Ascending aorta (tissue), 2 donors: ENCODE measurements around the gene COL17A1. TPM values are rescaled to one million over a fixed set of nuclear protein-coding genes. Genes with fewer than 3 reads are reported as not detected.

Experiments used
- DNase-seq, 2 donors: peaks; one replicate each; pipeline ENCODE4 v3.0.0-alpha.2; 2019; ENCODE audit warnings: low spot score in 2 of 2
- H3K27ac ChIP-seq, 2 donors: fragments of 200-600 bp; sonication (generic); one replicate each; pipeline ENCODE4 v1.5.1; 2016 to 2017; ENCODE audit warnings: mild to moderate bottlenecking in 1 of 2
- H3K27me3 ChIP-seq: fragments of 200-600 bp; sonication (generic); one replicate; pipeline ENCODE4 v1.5.1; 2017
- H3K36me3 ChIP-seq, 2 donors: fragments of 200-600 bp; sonication (generic); one replicate each; pipeline ENCODE4 v1.5.1; 2016
- H3K4me1 ChIP-seq, 2 donors: fragments of 200-600 bp; sonication (generic); one replicate each; pipeline ENCODE4 v1.5.1; 2016 to 2017; ENCODE audit warnings: mild to moderate bottlenecking in 1 of 2
- H3K4me3 ChIP-seq, 2 donors: fragments of 200-600 bp; sonication (generic); one replicate each; pipeline ENCODE4 v1.5.1; 2016 to 2017; ENCODE audit warnings: mild to moderate bottlenecking in 1 of 2
- H3K9me3 ChIP-seq, 2 donors: fragments of 200-600 bp; sonication (generic); one replicate each; pipeline ENCODE4 v1.5.1; 2016
- CTCF ChIP-seq, 3 experiments: fragments of 200-600 bp in 2 of 3; fragments of 450-650 bp in 1 of 3; sonication (generic) in 2 of 3; IDR thresholded peaks; one replicate each; pipeline ENCODE4 v1.5.1; 2016 to 2019; ENCODE audit warnings: antibody characterized with exemption in 3 of 3, mild to moderate bottlenecking in 1 of 3, moderate library complexity in 1 of 3
- intact Hi-C: fragments of 100-400 bp; cut with DNase I; formaldehyde crosslinking; loops from one replicate; pipeline ENCODE4 v1.15.1; 2023
- total RNA-seq: library from RNA; depleted of rRNA; stranded (reverse); fragments of >200 nt; gene quantifications from one replicate; pipeline ENCODE4 v1.1.0, GENCODE V29; 2016

The COL17A1 gene
- total RNA-seq, 1 donor from 2014 or later: 0.64 TPM

GRCh38 chr10:104103956-104104355 lies 18.3 kb upstream of the COL17A1 start:
- Histone ChIP-seq H3K4me3 (no peak overlapping the region), H3K36me3 (no peaks in the 10 kb centered on the region), H3K27ac (no peak overlapping the region), H3K9me3 (peaks cover 0 to 4% of the 10 kb centered on the region in 2 donors), H3K4me1 (peaks cover 0 to 8% of the 10 kb centered on the region in 2 donors), H3K27me3 (no peaks in the 10 kb centered on the region)
- intact Hi-C loops: no loop called here
- TF ChIP-seq CTCF (IDR thresholded peaks at IDR 0.05): no peak
- DNase-seq: no peak

- no peak for DNase-seq
- no peak for TF ChIP-seq CTCF (IDR thresholded peaks at IDR 0.05)
- peak overlapping the region in 1 of 2 donors; percentile 14 for H3K27ac ChIP-seq
- intact Hi-C loops: no loop called here
- H3K4me1 ChIP-seq: peaks cover 0 to 8% of the 10 kb centered on the region in 2 donors
- H3K27me3 ChIP-seq: no peaks in the 10 kb centered on the region
- H3K9me3 ChIP-seq: no peaks in the 10 kb centered on the region
- H3K36me3 ChIP-seq: no peaks in the 10 kb centered on the region
- H3K4me3 ChIP-seq: no peak overlapping the region
Observed at GRCh38 chr10:104101902-104102301, 16.2 kb upstream of the COL17A1 start.

- no peaks in the 10 kb centered on the region for H3K27me3 ChIP-seq
- H3K4me1 ChIP-seq: peaks cover 0 to 8% of the 10 kb centered on the region in 2 donors
- no peaks in the 10 kb centered on the region for H3K9me3 ChIP-seq
- no peak for DNase-seq
- no peak overlapping the region for H3K4me3 ChIP-seq
- H3K36me3 ChIP-seq: no peaks in the 10 kb centered on the region
- H3K27ac ChIP-seq: peak overlapping the region; percentile 14 to 28
- TF ChIP-seq CTCF (IDR thresholded peaks at IDR 0.05): no peak
- intact Hi-C loops: no loop called here
Observed at GRCh38 chr10:104100795-104101194, 15.1 kb upstream of the COL17A1 start.

GRCh38 chr10:104099941-104100340 lies 14.3 kb upstream of the COL17A1 start:
- Histone ChIP-seq H3K9me3 (no peaks in the 10 kb centered on the region), H3K27ac (no peak overlapping the region), H3K27me3 (no peaks in the 10 kb centered on the region), H3K4me1 (peaks cover 0 to 8% of the 10 kb centered on the region in 2 donors), H3K36me3 (no peaks in the 10 kb centered on the region), H3K4me3 (no peak overlapping the region)
- no peak for TF ChIP-seq CTCF (IDR thresholded peaks at IDR 0.05)
- no peak for DNase-seq
- intact Hi-C loops: no loop called here

- TF ChIP-seq CTCF (IDR thresholded peaks at IDR 0.05): no peak
- Histone ChIP-seq H3K27me3 (no peaks in the 10 kb centered on the region), H3K4me1 (peaks cover 0 to 8% of the 10 kb centered on the region in 2 donors), H3K4me3 (no peak overlapping the region), H3K9me3 (no peaks in the 10 kb centered on the region), H3K36me3 (no peaks in the 10 kb centered on the region), H3K27ac (no peak overlapping the region)
- DNase-seq: no peak
- intact Hi-C loops: no loop called here
Observed at GRCh38 chr10:104099269-104099668, 13.6 kb upstream of the COL17A1 start.

GRCh38 chr10:104098358-104098925 lies 12.8 kb upstream of the COL17A1 start:
- no peaks in the 10 kb centered on the region for H3K27me3 ChIP-seq
- no peak overlapping the region for H3K4me3 ChIP-seq
- no peak for DNase-seq
- no peaks in the 10 kb centered on the region for H3K36me3 ChIP-seq
- peaks cover 0 to 8% of the 10 kb centered on the region in 2 donors for H3K4me1 ChIP-seq
- TF ChIP-seq CTCF (IDR thresholded peaks at IDR 0.05): no peak
- intact Hi-C loops: no loop called here
- H3K27ac ChIP-seq: no peak overlapping the region
- H3K9me3 ChIP-seq: peaks cover 0 to 3% of the 10 kb centered on the region in 2 donors
